BLaER1 (cell line): Measurements from ENCODE around the gene DPP10.

ENCODE experiments used
- H3K27ac ChIP-seq: shearing (Covaris generic); formaldehyde crosslinking; 2 replicates; pipeline ENCODE4 v1.8.1; 2022
- H3K27me3 ChIP-seq: shearing (Covaris generic); formaldehyde crosslinking; 2 replicates; pipeline ENCODE4 v1.8.1; 2022
- H3K36me3 ChIP-seq: shearing (Covaris generic); formaldehyde crosslinking; 2 replicates; pipeline ENCODE4 v1.8.1; 2022
- H3K4me1 ChIP-seq: shearing (Covaris generic); formaldehyde crosslinking; 2 replicates; pipeline ENCODE4 v1.8.1; 2022
- H3K4me2 ChIP-seq: shearing (Covaris generic); formaldehyde crosslinking; 2 replicates; pipeline ENCODE4 v1.8.1; 2022
- H3K4me3 ChIP-seq: shearing (Covaris generic); formaldehyde crosslinking; 2 replicates; pipeline ENCODE4 v1.8.1; 2022
- H3K9ac ChIP-seq: shearing (Covaris generic); formaldehyde crosslinking; 2 replicates; pipeline ENCODE4 v1.8.1; 2022
- H3K9me3 ChIP-seq: shearing (Covaris generic); formaldehyde crosslinking; 2 replicates; pipeline ENCODE4 v1.8.1; 2022
- H4K20me1 ChIP-seq: shearing (Covaris generic); formaldehyde crosslinking; 2 replicates; pipeline ENCODE4 v1.8.1; 2022
- Cebpa-rat ChIP-seq: shearing (Covaris generic); IDR thresholded peaks from 2 replicates; pipeline ENCODE4 v1.8.1; 2022

Gene DPP10

GRCh38 chr2:114450639-114451038, 8.2 kb downstream of the DPP10 start:
- Histone ChIP-seq H3K27ac (no peak overlapping the region), H3K4me3 (no peak overlapping the region), H3K9me3 (no peaks in the 10 kb centered on the region), H4K20me1 (no peaks in the 10 kb centered on the region), H3K9ac (no peak overlapping the region), H3K36me3 (no peaks in the 10 kb centered on the region), H3K4me2 (peak overlapping the region; percentile 30), H3K27me3 (no peaks in the 10 kb centered on the region), H3K4me1 (peaks cover 20% of the 10 kb centered on the region)
- no peak for TF ChIP-seq Cebpa-rat

GRCh38 chr2:114456566-114456965, 14.1 kb downstream of the DPP10 start:
- Histone ChIP-seq H3K4me3 (no peak overlapping the region), H3K9ac (no peak overlapping the region), H3K4me2 (no peak overlapping the region), H3K9me3 (no peaks in the 10 kb centered on the region), H3K4me1 (peaks cover 19% of the 10 kb centered on the region), H4K20me1 (no peaks in the 10 kb centered on the region), H3K27me3 (no peaks in the 10 kb centered on the region), H3K36me3 (no peaks in the 10 kb centered on the region), H3K27ac (no peak overlapping the region)
- TF ChIP-seq Cebpa-rat, result no peak

GRCh38 chr2:114457956-114458355, 15.5 kb downstream of the DPP10 start:
- no peaks in the 10 kb centered on the region for H4K20me1 ChIP-seq
- H3K4me2 ChIP-seq, result no peak overlapping the region
- no peaks in the 10 kb centered on the region for H3K27me3 ChIP-seq
- no peak overlapping the region for H3K9ac ChIP-seq
- no peak overlapping the region for H3K4me3 ChIP-seq
- peaks cover 19% of the 10 kb centered on the region for H3K4me1 ChIP-seq
- H3K36me3 ChIP-seq, result no peaks in the 10 kb centered on the region
- no peaks in the 10 kb centered on the region for H3K9me3 ChIP-seq
- no peak for TF ChIP-seq Cebpa-rat
- no peak overlapping the region for H3K27ac ChIP-seq

DNA sequence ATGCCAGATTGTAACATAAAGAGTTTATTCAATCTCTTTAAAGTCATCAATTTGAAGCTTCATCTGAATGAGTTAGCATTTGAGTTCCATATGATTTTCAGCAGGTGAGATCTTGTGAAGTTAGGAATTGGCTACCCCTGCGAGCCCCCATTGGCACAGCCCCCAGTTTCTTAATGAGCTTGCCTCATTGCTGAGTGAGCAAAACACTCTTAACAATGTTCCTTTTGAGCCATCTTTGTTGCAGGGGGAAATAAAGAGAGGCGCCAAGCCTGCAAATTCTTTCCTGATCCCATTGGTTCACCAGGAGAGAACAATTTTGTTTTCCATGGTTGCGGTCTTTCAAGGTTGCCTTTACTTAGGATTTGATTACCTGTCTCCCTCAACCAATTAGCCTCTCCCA, 18.7 kb downstream of the DPP10 start:
- Histone ChIP-seq H4K20me1 (no peaks in the 10 kb centered on the region), H3K4me2 (no peak overlapping the region), H3K36me3 (no peaks in the 10 kb centered on the region), H3K4me3 (no peak overlapping the region), H3K27ac (no peak overlapping the region), H3K9me3 (no peaks in the 10 kb centered on the region), H3K27me3 (no peaks in the 10 kb centered on the region), H3K4me1 (peaks cover 8% of the 10 kb centered on the region; the same call in 1 of the 2 replicates), H3K9ac (no peak overlapping the region)
- no peak for TF ChIP-seq Cebpa-rat

DNA sequence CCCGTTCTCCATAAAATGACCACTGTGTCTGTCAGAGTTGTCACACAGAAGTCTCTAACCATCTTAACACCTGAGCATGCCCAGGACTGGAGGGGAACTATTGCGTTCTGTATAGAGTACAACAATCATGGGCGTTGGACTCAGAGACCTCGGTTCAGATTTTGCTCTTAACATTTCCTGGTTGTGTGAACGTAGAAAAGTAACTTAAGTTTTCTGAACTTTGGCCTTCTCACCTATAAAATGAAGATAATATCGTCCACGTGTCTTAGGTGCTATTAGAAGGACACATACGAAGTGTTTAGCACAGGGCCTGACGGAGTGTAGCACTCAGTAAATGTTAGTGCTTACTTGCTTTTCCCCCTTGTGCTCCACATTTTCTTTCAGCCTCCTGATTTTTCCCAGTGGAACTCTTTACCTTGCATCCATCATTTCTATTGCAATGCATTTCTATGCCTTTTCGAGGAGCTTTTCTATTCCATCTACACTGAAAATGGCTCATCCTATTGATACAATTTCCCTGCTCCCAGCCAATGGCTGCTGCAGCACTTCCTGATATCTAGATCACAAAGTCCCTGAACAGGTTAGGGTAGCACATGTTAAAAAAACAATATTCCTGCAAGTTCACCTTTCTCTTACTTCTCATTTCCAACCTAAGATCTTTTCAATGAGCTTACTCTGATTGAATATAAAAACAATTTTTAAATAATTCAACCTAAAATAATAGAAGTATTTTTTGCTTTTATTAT, 22.7 kb downstream of the DPP10 start:
- TF ChIP-seq Cebpa-rat, result no peak
- Histone ChIP-seq H3K4me3 (no peak overlapping the region), H3K36me3 (no peaks in the 10 kb centered on the region), H3K9ac (no peak overlapping the region), H3K4me2 (no peak overlapping the region), H3K9me3 (no peaks in the 10 kb centered on the region), H3K4me1 (no peaks in the 10 kb centered on the region), H4K20me1 (no peaks in the 10 kb centered on the region), H3K27ac (no peak overlapping the region), H3K27me3 (no peaks in the 10 kb centered on the region)

GRCh38 chr2:114468343-114468742, 25.9 kb downstream of the DPP10 start:
- Histone ChIP-seq H3K9ac (no peak overlapping the region), H3K36me3 (no peaks in the 10 kb centered on the region), H3K4me1 (no peaks in the 10 kb centered on the region), H3K27ac (no peak overlapping the region), H3K4me3 (no peak overlapping the region), H3K27me3 (no peaks in the 10 kb centered on the region), H3K9me3 (no peaks in the 10 kb centered on the region), H3K4me2 (no peak overlapping the region), H4K20me1 (no peaks in the 10 kb centered on the region)
- TF ChIP-seq Cebpa-rat, result no peak

DNA sequence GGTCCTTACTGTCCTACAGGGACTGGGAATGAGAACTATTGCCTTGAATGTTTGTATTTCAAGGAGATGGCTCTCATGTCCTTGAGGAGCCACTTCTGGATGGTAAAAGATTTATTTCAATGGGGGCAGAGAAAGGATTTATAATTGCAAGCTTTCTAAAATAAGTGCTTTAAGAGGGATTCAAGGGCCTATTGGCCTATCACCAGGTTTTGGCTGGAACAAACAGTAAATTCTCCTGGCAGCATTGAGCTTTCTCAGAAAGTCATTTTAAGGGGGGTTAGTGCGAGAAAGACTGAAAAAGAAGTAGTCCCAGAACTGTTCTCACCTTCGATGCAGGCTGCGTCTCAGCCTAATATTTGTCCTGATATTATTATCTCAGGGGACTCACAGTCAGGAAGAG, 29.8 kb downstream of the DPP10 start:
- Histone ChIP-seq H3K27ac (no peak overlapping the region), H3K4me3 (no peak overlapping the region), H3K4me1 (no peaks in the 10 kb centered on the region), H3K9ac (no peak overlapping the region), H3K9me3 (no peaks in the 10 kb centered on the region), H3K27me3 (no peaks in the 10 kb centered on the region), H3K36me3 (no peaks in the 10 kb centered on the region), H4K20me1 (no peaks in the 10 kb centered on the region), H3K4me2 (no peak overlapping the region)
- TF ChIP-seq Cebpa-rat, result no peak

GRCh38 chr2:114472726-114473125, 30.3 kb downstream of the DPP10 start:
- Histone ChIP-seq H3K36me3 (no peaks in the 10 kb centered on the region), H3K4me1 (no peaks in the 10 kb centered on the region), H3K9me3 (no peaks in the 10 kb centered on the region), H3K9ac (no peak overlapping the region), H3K4me3 (no peak overlapping the region), H4K20me1 (no peaks in the 10 kb centered on the region), H3K4me2 (no peak overlapping the region), H3K27ac (no peak overlapping the region), H3K27me3 (no peaks in the 10 kb centered on the region)
- no peak for TF ChIP-seq Cebpa-rat

GRCh38 chr2:114488841-114489530, 46.5 kb downstream of the DPP10 start:
- Histone ChIP-seq H3K27me3 (no peaks in the 10 kb centered on the region), H3K9me3 (no peaks in the 10 kb centered on the region), H3K4me3 (no peak overlapping the region), H3K4me2 (no peak overlapping the region), H3K36me3 (no peaks in the 10 kb centered on the region), H3K9ac (no peak overlapping the region), H3K4me1 (peaks cover 15% of the 10 kb centered on the region), H3K27ac (no peak overlapping the region), H4K20me1 (no peaks in the 10 kb centered on the region)
- TF ChIP-seq Cebpa-rat, result no peak

GRCh38 chr2:114495046-114495445, 52.6 kb downstream of the DPP10 start:
- H3K9me3 ChIP-seq, result no peaks in the 10 kb centered on the region
- H4K20me1 ChIP-seq, result no peaks in the 10 kb centered on the region
- no peak overlapping the region for H3K4me3 ChIP-seq
- no peaks in the 10 kb centered on the region for H3K4me1 ChIP-seq
- H3K36me3 ChIP-seq, result no peaks in the 10 kb centered on the region
- TF ChIP-seq Cebpa-rat, result no peak
- H3K27ac ChIP-seq, result no peak overlapping the region
- H3K9ac ChIP-seq, result no peak overlapping the region
- H3K4me2 ChIP-seq, result no peak overlapping the region
- no peaks in the 10 kb centered on the region for H3K27me3 ChIP-seq
